SU-DHL-6 (cell line): ENCODE data around the gene ABTB2.
A peak's percentile ranks its signal among the peaks of the same experiment; 100 is the strongest.

ENCODE experiments used
- H2AFZ ChIP-seq: fragments of 200-600 bp; sonication (generic); 2 replicates; pipeline ENCODE4 v1.6.1; 2014; ENCODE audit warnings: low read depth, mild to moderate bottlenecking, moderate library complexity, mixed read lengths, antibody characterized with exemption, low read length; ENCODE audit not compliant: severe bottlenecking
- H3F3A ChIP-seq: fragments of 200-600 bp; shearing (Covaris generic); 2 replicates; pipeline ENCODE4 v1.6.0; 2016; ENCODE audit warnings: antibody characterized with exemption, mild to moderate bottlenecking; ENCODE audit not compliant: insufficient read depth
- H3K27ac ChIP-seq: fragments of 200-600 bp; sonication (generic); 2 replicates; pipeline ENCODE4 v1.5.1; 2016; ENCODE audit warnings: low read depth, mild to moderate bottlenecking, low read length, moderate library complexity, mixed read lengths
- H3K27me3 ChIP-seq: fragments of 200-600 bp; sonication (generic), shearing (Covaris generic); 2 replicates; pipeline ENCODE4 v1.6.0; 2014; ENCODE audit warnings: mild to moderate bottlenecking, low read length
- H3K36me3 ChIP-seq: fragments of 200-600 bp; sonication (generic); 2 replicates; pipeline ENCODE4 v1.6.1; 2014; ENCODE audit warnings: mild to moderate bottlenecking, low read length, mixed read lengths
- H3K4me2 ChIP-seq: fragments of 300-600, 200-600 bp; shearing (Covaris generic), sonication (generic); 2 replicates; pipeline ENCODE4 v1.6.0; 2014; ENCODE audit warnings: low read length, low read depth, mild to moderate bottlenecking; ENCODE audit not compliant: poor library complexity, severe bottlenecking
- H3K4me3 ChIP-seq: fragments of 200-600 bp; sonication (generic); 2 replicates; pipeline ENCODE4 v1.5.1; 2014; ENCODE audit warnings: antibody characterized with exemption, low read length, mild to moderate bottlenecking, mixed read lengths; ENCODE audit not compliant: insufficient read depth, poor library complexity, severe bottlenecking
- H3K79me2 ChIP-seq: fragments of 200-600 bp; sonication (generic); 2 replicates; pipeline ENCODE4 v1.6.1; 2014; ENCODE audit warnings: mild to moderate bottlenecking, low read length, moderate library complexity; ENCODE audit not compliant: insufficient read depth
- H3K9ac ChIP-seq: fragments of 200-600 bp; sonication (generic); 2 replicates; pipeline ENCODE4 v1.7.0; 2014; ENCODE audit warnings: mild to moderate bottlenecking, low read length
- H3K9me2 ChIP-seq: fragments of 200-600 bp; sonication (generic); replicated peaks from 2 replicates; pipeline ENCODE4 v1.6.1; 2014; ENCODE audit warnings: low read length; ENCODE audit not compliant: insufficient read depth
- H3K9me3 ChIP-seq: fragments of 200-600 bp; sonication (generic); 2 replicates; pipeline ENCODE4 v1.6.1; 2014; ENCODE audit warnings: low read length, mixed read lengths; ENCODE audit not compliant: insufficient read depth
- H4K20me1 ChIP-seq: fragments of 200-600 bp; sonication (generic); 2 replicates; pipeline ENCODE4 v1.6.1; 2014; ENCODE audit warnings: low read depth, mild to moderate bottlenecking, antibody characterized with exemption, low read length, moderate library complexity, mixed read lengths
- CTCF ChIP-seq: fragments of 200-600 bp; sonication (generic); IDR thresholded peaks from one replicate; pipeline ENCODE4 v1.5.1; 2017; ENCODE audit warnings: antibody characterized with exemption, mild to moderate bottlenecking, low read length, moderate library complexity; ENCODE audit not compliant: insufficient read depth, poor library complexity, severe bottlenecking
- EZH2phosphoT487 ChIP-seq: fragments of 200-600 bp; sonication (generic), shearing (Covaris generic); conservative IDR thresholded peaks from 2 replicates; pipeline ENCODE4 v1.6.1; 2018; ENCODE audit warnings: mild to moderate bottlenecking, antibody characterized with exemption, low read length, moderate library complexity, mixed read lengths

The ABTB2 gene

GRCh38 chr11:34111722-34112270, 246.0 kb downstream of the ABTB2 start:
- no peaks in the 10 kb centered on the region for H3F3A ChIP-seq
- no peaks in the 10 kb centered on the region for H3K36me3 ChIP-seq
- H4K20me1 ChIP-seq = no peaks in the 10 kb centered on the region
- peaks cover 13% of the 10 kb centered on the region for H3K79me2 ChIP-seq
- no peaks in the 10 kb centered on the region for H3K27me3 ChIP-seq
- H3K4me2 ChIP-seq = no peak overlapping the region
- TF ChIP-seq CTCF (no peak), EZH2phosphoT487 (no peak)
- H3K9ac ChIP-seq = no peak overlapping the region
- no peaks in the 10 kb centered on the region for H3K9me2 ChIP-seq
- no peak overlapping the region for H3K27ac ChIP-seq
- H3K9me3 ChIP-seq = no peaks in the 10 kb centered on the region
- H2AFZ ChIP-seq = no peak overlapping the region
- H3K4me3 ChIP-seq = no peak overlapping the region

- H3K36me3 ChIP-seq = no peaks in the 10 kb centered on the region
- no peak for TF ChIP-seq EZH2phosphoT487
- H3K9me2 ChIP-seq = no peaks in the 10 kb centered on the region
- H3K4me2 ChIP-seq = peak overlapping the region; percentile 91
- no peaks in the 10 kb centered on the region for H3K27me3 ChIP-seq
- peak overlapping the region; percentile 91 for H3K9ac ChIP-seq
- no peaks in the 10 kb centered on the region for H4K20me1 ChIP-seq
- H3K79me2 ChIP-seq = peaks cover 27% of the 10 kb centered on the region
- no peaks in the 10 kb centered on the region for H3K9me3 ChIP-seq
- H3K4me3 ChIP-seq = peak overlapping the region; percentile 99
- peaks cover 31% of the 10 kb centered on the region for H3F3A ChIP-seq
- peak overlapping the region; percentile 52 for H2AFZ ChIP-seq
- peak overlapping the region; percentile 2; the same call in 1 of the 2 replicates for H3K27ac ChIP-seq
Measured at GRCh38 chr11:34105957-34106504, 251.8 kb downstream of the ABTB2 start.

- H3K36me3 ChIP-seq = no peaks in the 10 kb centered on the region
- peaks cover 27% of the 10 kb centered on the region for H3K79me2 ChIP-seq
- H3K27me3 ChIP-seq = no peaks in the 10 kb centered on the region
- no peaks in the 10 kb centered on the region for H3K9me3 ChIP-seq
- peak within 1 kb of the TSS; percentile 71 for H3K27ac ChIP-seq
- H4K20me1 ChIP-seq = no peaks in the 10 kb centered on the region
- H3F3A ChIP-seq = peaks cover 31% of the 10 kb centered on the region
- H3K4me2 ChIP-seq = peak within 1 kb of the TSS; percentile 91
- peak within 1 kb of the TSS; percentile 99 for H3K4me3 ChIP-seq
- peak within 1 kb of the TSS; percentile 91 for H3K9ac ChIP-seq
- TF ChIP-seq EZH2phosphoT487 = no peak
- no peak for TF ChIP-seq CTCF
- H3K9me2 ChIP-seq = no peaks in the 10 kb centered on the region
- peak within 1 kb of the TSS; percentile 52 for H2AFZ ChIP-seq
Measured at GRCh38 chr11:34105079-34105956, 252.5 kb downstream of the ABTB2 start, which contains the start of gene NAT10. NAT10 (plus strand) TSS chr11:34105629; CDS start chr11:34108226, 2,597 bp downstream.
